ENCODE measurements around the gene HSPG2.
"Not testable (repeated sequence)": the region's sequence is repeated elsewhere in the genome, so short reads cannot be mapped to it uniquely, and the experiment has no call there.

HSPG2 gene

DNA sequence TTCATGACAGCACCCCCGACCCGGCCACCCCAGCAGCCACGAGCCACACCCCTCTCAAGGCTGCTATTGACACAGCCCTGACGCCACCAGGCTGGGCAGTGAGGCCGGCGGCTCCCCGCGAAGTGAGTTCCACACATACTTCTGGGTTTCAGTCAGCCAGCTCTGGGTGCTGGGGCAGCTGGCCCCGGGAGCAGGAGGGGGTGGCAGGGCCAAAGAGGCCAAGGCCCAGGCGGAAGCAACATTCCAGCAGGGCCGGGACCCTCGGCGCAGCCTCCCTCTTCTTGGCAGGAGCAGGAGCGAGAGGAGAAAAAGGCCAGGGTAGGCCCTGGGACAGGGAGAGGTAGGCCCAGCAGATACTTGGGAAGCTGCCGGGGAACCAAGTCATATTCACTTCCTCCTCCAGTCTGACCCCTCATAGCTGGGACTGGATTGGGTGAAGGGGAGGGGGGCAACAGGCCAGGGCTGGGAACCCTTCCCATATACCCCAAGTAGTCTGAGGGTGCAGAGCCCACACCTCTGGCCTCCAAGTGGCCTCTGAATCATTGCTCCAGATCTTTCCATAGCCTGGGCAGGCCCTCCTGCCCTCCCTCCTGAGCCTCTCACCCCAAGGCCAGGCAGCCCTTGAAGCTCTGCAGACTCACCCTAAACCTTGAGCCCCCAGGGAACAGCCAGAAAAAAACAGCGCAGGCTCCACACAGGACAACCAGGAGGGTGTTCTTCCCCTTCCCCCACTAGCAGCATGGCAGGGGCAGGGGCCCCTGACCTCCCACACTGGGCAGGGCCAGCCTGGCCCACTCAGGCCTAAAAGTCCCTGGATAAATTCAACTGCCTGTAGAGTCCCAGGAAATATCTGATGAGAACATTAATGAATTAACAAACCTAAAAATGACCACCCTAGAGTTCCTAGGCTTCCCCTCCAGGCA lies 5.7 kb downstream of the HSPG2 start:
- DNase-seq = peak; percentile 93

DNA sequence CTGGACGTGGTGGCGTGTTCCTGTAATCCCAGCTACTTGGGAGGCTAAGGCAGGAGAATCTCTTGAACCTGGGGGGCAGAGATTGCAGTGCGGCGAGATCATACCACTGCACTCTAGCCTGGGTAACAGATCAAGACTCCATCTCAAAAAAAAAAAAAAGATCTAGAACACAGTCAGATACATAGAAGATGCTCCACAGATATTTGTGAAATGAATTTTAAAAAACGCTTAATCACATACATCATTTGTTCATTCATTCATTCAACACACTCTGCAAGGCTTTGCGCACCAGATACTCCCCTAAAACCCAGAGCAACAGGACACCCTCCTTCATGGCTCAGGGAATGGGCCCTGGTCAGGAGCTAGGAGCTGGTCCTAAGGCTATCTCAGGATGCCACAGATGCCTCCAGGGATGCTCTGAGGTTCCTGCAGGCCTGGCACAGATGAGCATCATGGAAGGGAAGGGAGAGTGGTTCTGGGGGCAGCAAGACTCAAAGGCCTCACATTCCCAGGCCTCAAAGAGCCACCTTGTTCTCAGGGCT lies 6.4 kb downstream of the HSPG2 start:
- DNase-seq = no peak

DNA sequence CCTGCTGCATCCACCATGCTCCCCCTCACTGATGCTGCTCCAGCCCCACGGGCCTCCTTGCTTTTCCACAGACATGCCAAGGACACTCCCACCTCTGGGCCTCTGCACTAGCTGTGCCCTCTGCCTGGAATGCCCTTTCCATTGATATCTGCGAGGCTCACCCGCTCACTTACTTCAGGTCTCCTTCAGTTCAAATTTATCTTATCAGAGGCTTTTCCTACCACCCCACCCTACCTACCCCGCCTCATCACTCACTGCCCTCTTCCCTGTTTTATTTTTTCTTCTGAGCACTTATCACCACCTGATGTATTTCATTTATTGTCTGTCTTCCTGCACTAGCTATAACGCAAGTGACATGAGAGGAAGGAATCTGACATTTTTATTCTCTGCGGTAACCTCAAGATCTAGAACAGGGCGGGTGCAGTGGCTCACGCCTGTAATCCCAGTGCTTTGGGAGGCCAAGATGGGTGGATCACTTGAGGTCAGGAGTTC lies 7.0 kb downstream of the HSPG2 start:
- no peak for DNase-seq

DNA sequence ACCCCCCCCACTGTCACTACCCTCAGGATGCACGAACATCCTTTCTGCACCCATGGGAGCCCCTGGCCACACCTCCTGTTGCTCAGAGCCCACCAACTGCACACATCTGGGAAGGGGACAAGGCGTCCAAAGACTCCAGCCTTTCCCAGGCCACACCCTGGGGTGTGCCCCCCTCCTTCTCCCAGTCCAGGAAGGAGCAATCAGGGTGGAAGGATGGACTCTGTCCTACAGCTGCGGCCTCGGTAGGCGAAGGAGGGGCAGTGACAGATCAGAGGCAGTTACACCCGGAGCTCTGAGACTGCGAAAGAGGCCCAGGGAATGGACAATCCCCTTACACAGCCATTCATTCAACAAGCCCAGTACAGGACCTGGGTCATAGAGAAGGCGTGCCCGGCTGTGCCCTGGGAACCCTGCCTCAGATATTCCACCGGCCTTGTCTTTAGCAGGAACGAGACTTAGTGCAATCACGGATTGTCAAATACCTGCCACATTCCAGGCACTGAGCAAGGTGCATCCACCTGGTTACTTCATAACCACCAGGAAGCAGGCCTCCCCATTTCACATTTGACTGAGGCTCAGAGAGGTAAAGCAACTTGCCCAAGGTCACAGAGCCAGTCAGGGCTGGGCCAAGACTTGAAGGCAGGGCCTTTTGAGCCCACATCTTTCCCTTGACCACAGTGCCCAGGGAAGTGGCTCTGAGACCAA lies 9.4 kb downstream of the HSPG2 start:
- DNase-seq = peak; percentile 50

DNA sequence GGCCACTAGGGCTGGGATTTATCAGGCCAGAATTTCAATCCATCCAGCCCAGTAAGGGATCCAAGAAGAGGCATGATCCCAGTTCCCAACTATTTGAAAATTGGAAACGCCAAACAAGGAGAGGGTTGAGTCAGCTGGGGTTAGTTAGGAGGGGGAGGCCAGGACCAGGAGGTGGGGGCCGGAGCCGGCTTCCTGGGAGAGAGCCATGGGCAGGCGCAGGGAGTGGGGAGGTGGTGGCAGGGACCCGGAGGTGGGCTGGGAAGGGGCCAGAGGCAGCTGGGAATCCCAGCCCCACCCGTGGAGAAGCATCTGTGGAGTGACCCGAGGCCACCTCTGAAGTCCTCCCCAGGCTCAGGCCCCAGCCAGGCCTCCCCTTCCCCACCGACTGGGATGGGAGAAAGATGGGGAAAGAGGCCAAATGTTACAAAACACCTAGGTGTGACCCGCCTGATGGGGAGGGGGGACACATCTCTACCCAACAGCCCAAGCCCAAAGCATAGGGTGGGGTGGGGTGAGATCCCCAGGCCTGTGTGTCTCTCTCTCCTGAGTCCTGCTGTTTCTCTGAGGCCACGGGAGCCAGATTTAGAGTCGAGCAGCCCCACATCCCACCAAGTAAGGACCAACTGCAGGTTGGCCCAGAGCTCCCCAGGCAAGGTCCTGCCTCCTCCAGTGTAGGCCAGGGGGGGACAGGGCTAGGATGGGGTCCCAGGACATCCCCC lies 10.1 kb downstream of the HSPG2 start:
- peak; percentile 76 for DNase-seq

DNA sequence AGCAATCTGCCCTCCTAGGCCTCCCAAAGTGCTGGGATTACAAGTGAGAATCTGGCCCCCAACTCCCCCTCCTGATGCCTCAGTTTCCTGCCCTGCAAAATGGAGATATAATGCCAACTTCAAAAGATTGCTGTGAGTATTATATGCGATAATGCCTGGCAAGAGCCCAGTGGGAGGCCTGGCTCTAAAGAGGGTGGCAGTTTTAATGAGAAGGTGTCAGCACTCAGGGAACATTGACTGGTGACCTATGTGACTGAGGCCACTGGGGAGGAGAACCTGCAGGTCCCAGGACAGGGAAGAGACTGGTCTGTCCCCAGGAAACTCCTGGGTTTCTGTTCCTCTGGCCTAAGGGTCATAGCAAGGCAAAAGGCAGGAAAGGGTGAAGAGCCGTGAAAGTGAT lies 11.0 kb downstream of the HSPG2 start:
- no peak for DNase-seq

DNA sequence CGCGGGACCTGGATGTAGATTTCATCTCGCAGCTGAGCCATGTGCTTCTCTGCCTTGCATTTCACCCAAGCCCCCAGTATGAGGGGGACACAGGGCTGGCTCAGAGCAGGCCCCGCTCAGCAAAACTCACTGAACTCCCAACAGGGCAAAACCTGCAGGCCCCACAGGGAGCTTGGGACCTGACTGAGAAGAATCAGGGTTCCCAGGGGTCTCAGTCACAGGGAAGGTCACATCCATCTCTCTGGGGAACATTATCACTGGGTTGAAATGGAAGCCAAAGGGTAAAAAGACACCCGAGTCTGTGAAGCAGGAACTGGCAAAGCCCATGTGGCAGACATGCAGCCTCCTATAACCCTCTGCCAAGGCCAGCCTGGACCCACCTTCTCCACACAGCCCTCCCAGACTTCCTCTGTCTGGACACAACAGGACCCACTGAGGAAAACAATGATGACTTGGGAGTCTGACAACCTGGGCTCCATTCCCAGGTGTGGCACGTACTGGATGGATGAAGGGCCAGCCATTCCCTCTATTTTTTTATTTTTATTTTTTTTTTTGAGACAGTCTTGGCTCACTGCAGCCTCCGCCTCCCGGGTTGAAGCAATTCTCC lies 11.7 kb downstream of the HSPG2 start:
- DNase-seq = no peak

- DNase-seq = no peak
Observed at GRCh38 chr1:21924503-21925005, 12.6 kb downstream of the HSPG2 start.

GRCh38 chr1:21922090-21923013 lies 14.8 kb downstream of the HSPG2 start:
- DNase-seq = no peak

- no peak for DNase-seq
Observed at GRCh38 chr1:21921100-21921875, 15.8 kb downstream of the HSPG2 start.

- DNase-seq = peak; percentile 86
Observed at GRCh38 chr1:21919520-21919919, 17.6 kb downstream of the HSPG2 start.

- DNase-seq = not testable (repeated sequence)
Observed at GRCh38 chr1:21917239-21917631, 19.9 kb downstream of the HSPG2 start.

- DNase-seq = no peak
Observed at GRCh38 chr1:21916447-21917238, 20.5 kb downstream of the HSPG2 start.

DNA sequence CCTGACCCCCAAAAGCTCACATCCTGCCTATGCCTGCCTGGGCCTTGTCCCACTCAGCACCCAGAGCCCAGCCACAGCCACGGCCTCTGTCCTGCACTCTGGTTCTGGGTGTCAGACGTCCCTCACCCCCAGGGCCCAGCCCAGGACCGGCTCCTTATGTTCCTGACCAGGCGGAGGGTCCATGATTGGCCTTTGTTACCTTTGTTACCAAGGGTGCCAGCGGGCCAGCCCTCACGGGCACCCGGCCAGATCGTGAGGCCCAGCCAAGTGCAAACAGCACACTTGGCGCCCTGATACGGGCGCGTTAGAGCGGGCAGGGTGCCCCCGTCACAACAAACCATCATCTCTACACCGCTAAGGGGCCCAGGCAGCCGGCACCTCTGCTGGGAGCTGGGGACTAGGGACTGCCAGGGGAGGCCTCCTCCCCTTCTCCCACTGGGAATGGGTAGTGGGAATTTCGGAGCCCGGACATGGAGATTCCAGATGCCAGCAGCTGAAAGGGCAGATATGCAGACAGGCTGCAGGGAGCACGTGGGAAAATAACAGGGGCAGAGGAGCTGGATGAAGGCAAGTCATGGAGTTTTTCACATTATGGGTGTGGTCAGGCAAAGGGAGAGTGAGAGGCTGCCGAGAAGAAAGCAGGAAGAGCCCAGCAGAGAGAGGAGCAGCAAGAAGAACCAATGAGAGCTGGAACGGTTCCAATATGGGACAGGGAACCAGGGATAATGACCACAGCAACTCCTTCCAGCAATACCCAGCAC lies 22.1 kb downstream of the HSPG2 start:
- DNase-seq = no peak

GRCh38 chr1:21914450-21914849 lies 22.7 kb downstream of the HSPG2 start:
- DNase-seq = no peak

DNA sequence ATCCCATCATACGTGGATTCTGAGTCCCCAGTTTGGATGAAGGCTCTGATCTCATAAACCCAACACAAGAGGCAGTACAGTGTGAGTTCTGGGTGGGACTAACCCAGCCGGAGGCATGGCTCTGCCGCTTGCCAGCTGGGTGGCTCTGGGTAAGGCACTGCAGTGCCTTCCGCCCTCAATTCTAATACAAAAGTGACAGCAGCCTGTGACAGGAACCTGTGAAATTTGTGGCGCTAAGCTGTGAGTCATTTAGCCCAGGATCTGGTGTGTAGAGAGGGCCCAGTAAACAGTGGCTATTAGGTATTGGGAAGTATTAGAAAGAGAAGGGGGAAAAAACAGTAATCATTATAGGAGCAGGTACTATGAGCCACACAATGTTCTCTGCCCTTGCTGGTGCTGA lies 23.3 kb downstream of the HSPG2 start:
- no peak for DNase-seq

- no peak for DNase-seq
Observed at GRCh38 chr1:21913258-21913657, 23.9 kb downstream of the HSPG2 start.

DNA sequence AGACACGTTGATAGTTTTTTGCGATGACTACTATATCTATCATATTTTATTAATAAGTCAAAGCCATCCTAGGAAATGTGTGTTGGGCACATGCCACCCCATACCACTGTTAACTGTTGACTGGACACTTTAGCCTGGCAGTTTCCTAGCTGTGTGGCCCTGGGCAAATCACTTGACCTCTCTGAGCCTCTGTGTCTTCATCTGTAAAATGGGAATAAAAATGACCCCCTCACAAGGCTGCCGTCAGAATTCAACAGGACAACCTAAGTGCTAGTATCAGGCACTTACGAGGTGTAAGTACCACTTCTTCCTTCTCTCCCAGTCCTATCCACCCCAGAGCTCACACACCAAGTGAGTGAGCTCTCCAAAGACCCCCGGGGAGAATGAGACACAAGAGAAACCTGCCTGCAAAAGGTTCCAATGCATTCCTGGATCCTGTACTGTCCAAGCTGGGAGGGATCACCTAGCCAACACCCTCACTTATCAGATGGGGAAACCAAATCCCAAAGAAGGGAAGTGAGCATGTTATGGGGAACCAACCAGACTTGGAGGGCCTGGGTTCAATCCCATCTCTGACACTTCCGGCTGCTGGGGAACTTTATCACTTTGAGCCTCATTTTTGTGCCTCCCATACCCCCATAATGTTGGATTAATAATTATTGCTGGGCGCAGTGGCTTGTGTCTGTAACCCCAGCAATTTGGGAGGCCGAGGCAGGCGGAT lies 24.9 kb downstream of the HSPG2 start:
- DNase-seq = no peak

Measured in HCEC 1CT (cell line).